Measurements from ENCODE around the gene MIEF1.

The MIEF1 gene

DNA sequence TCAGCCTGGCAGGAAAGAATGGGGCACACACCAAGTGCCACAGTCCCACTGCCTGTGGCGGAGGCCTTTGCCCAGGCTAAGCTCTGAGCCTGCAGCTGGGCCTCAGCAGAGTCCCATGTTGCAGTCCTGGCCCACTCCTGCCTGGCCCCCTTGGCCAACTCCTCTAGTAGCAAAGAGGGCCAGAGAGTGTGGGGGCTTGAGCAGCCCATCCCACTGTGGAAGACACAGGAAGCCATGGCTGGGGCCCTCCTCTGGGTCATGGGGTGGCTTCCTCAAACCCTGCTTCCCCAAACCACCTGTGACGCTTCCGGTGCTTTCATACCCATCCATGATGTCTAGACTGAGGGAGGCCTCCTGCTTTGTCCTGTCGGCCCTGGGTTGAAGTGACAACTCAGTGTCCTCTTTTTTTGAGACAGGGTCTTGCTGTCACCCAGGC, 24.7 kb downstream of the MIEF1 start:
- Histone ChIP-seq H3K27ac (peak overlapping the region; percentile 90), H3K79me2 (peaks cover 9% of the 10 kb centered on the region), H3K9me3 (ENCODE audit: control insufficient read depth, low read length) (no peaks in the 10 kb centered on the region), H3K36me3 (ENCODE audit: control insufficient read depth, insufficient read depth, low read length) (no peaks in the 10 kb centered on the region), H3K4me3 (ENCODE audit: low read depth, low read length) (no peak overlapping the region), H3K27me3 (ENCODE audit: control insufficient read depth, insufficient read depth, low read length) (no peaks in the 10 kb centered on the region), H3K4me2 (ENCODE audit: low read length) (no peak overlapping the region), H2AFZ (no peak overlapping the region), H3K4me1 (peaks cover 43% of the 10 kb centered on the region), H3K9ac (no peak overlapping the region)
- TF ChIP-seq, protein P1, sequence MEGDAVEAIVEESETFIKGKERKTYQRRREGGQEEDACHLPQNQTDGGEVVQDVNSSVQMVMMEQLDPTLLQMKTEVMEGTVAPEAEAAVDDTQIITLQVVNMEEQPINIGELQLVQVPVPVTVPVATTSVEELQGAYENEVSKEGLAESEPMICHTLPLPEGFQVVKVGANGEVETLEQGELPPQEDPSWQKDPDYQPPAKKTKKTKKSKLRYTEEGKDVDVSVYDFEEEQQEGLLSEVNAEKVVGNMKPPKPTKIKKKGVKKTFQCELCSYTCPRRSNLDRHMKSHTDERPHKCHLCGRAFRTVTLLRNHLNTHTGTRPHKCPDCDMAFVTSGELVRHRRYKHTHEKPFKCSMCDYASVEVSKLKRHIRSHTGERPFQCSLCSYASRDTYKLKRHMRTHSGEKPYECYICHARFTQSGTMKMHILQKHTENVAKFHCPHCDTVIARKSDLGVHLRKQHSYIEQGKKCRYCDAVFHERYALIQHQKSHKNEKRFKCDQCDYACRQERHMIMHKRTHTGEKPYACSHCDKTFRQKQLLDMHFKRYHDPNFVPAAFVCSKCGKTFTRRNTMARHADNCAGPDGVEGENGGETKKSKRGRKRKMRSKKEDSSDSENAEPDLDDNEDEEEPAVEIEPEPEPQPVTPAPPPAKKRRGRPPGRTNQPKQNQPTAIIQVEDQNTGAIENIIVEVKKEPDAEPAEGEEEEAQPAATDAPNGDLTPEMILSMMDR (IDR thresholded peaks at IDR 0.05), result no peak

DNA sequence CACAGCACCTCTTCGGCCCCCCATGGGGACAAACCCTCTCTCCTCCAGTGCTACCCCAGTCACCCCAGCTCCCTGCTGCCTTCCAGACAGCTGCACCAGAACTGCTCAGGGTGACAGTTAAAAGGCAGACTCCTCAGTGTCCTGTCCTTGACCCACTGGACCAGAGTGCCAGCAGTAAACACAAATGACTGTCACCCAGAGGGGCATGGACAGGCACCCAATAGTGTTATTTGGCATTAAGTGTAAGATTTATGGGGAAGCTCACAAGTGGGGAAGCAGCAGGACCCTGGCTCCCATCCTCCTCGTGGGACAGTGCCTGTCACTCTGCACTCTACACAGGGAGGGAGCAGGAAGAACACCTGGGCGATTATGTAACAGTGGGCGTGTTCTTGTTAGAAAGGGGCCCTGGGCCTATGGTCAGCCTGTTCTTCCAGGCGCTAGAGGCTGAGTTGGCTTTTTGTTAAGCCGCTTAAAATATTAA, 25.4 kb downstream of the MIEF1 start:
- peak overlapping the region; percentile 90 for H3K27ac ChIP-seq
- peak overlapping the region; percentile 44 for H3K4me2 ChIP-seq (ENCODE audit: low read length)
- H3K4me3 ChIP-seq (ENCODE audit: low read depth, low read length), result no peak overlapping the region
- no peaks in the 10 kb centered on the region for H3K9me3 ChIP-seq (ENCODE audit: control insufficient read depth, low read length)
- TF ChIP-seq, protein P1 (IDR thresholded peaks at IDR 0.05), result no peak
- no peak overlapping the region for H2AFZ ChIP-seq
- H3K36me3 ChIP-seq (ENCODE audit: control insufficient read depth, insufficient read depth, low read length), result no peaks in the 10 kb centered on the region
- no peaks in the 10 kb centered on the region for H3K27me3 ChIP-seq (ENCODE audit: control insufficient read depth, insufficient read depth, low read length)
- peaks cover 38% of the 10 kb centered on the region for H3K4me1 ChIP-seq
- H3K9ac ChIP-seq, result no peak overlapping the region
- peaks cover 5% of the 10 kb centered on the region for H3K79me2 ChIP-seq

DNA sequence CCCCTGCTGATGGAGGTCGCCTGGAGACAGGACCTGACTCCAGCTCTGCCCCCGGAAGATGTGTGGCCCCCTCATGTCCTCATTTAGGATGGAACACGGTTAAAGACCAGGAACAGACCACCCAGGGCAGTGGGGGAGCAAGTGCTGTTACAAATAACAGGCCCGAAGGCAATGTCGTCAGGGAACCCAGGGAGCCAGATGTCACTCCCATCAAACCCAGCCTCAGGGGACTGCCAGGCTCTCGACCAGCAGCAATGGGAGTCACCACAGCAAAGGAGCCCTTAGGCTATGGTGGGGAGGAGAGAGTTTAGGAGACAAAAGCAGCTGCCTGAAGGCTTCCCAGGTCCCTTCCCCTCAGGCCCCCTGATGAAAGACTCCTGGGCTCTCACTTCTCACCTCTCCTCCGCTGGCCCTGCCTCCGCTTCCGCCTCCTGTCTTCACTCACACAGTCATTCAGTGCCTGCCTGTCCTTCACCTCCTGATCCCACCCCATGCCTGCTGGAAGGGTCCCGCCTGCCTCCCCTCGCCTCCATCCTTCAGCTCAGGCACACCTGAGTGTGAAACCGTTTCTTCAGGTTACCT, 26.1 kb downstream of the MIEF1 start:
- H3K4me3 ChIP-seq (ENCODE audit: low read depth, low read length), result peak overlapping the region; percentile 45
- peaks cover 32% of the 10 kb centered on the region for H3K4me1 ChIP-seq
- H3K9me3 ChIP-seq (ENCODE audit: control insufficient read depth, low read length), result no peaks in the 10 kb centered on the region
- no peak overlapping the region for H3K9ac ChIP-seq
- peak overlapping the region; percentile 90 for H3K27ac ChIP-seq
- H3K79me2 ChIP-seq, result peaks cover 5% of the 10 kb centered on the region
- H3K36me3 ChIP-seq (ENCODE audit: control insufficient read depth, insufficient read depth, low read length), result no peaks in the 10 kb centered on the region
- H3K27me3 ChIP-seq (ENCODE audit: control insufficient read depth, insufficient read depth, low read length), result no peaks in the 10 kb centered on the region
- H3K4me2 ChIP-seq (ENCODE audit: low read length), result peak overlapping the region; percentile 44
- TF ChIP-seq, protein P1 (IDR thresholded peaks at IDR 0.05), result no peak
- peak overlapping the region; percentile 19 for H2AFZ ChIP-seq

DNA sequence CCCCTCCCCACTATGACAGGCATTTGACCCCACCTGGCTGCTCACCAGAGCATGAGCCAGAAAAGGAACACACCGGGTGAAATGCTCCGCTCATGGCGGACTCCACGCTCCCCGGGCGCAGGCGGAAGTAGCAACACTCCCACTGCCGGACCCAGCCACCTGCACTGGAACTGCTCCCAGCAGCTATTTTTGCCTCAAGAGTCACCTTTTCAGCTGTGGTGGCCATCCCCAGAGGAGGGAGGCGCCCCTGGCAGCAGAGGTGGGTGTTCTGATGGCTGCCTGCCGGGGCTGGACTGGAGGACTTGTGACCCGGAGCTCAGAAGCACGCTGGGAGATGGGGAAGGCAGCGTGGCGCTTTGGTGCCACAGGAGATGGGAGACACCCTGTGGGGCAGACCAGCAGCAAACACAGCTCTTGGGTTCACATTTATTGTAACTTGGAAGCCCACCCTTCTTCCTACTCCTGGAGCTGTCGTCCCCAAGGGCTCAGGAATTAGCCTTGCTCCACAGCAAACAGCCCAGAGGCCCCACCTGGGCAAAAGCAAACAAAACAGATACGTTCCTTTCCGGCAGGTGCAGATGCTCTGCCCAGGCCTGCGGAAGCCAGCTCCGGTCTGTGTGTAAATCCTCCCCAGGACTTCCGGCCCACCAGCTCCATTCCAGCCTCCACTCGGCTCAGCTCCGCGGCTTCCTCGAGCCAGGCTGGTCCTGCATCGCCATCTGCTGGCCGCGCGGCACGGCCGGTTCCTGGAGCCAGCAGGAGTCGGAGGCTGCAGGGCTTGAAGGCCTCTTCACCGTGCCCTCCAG, 26.8 kb downstream of the MIEF1 start:
- Histone ChIP-seq H3K4me1 (peaks cover 32% of the 10 kb centered on the region), H3K4me3 (ENCODE audit: low read depth, low read length) (peak overlapping the region; percentile 45), H3K9ac (no peak overlapping the region), H2AFZ (peak overlapping the region; percentile 19), H3K36me3 (ENCODE audit: control insufficient read depth, insufficient read depth, low read length) (no peaks in the 10 kb centered on the region), H3K27ac (peak overlapping the region; percentile 90), H3K27me3 (ENCODE audit: control insufficient read depth, insufficient read depth, low read length) (no peaks in the 10 kb centered on the region), H3K79me2 (peaks cover 5% of the 10 kb centered on the region), H3K9me3 (ENCODE audit: control insufficient read depth, low read length) (no peaks in the 10 kb centered on the region), H3K4me2 (ENCODE audit: low read length) (peak overlapping the region; percentile 44)
- TF ChIP-seq, protein P1 (IDR thresholded peaks at IDR 0.05), result peak; percentile 91

Measured in parathyroid adenoma (tissue), 2 donors.